ENCODE data around the gene WNK2.
"Not testable (repeated sequence)": the region's sequence is repeated elsewhere in the genome, so short reads cannot be mapped to it uniquely, and the experiment has no call there.

WNK2 gene

GRCh38 chr9:93336720-93337119 is 152.8 kb downstream of the WNK2 start:
- no peak for DNase-seq (ENCODE audit: low read depth)

DNA sequence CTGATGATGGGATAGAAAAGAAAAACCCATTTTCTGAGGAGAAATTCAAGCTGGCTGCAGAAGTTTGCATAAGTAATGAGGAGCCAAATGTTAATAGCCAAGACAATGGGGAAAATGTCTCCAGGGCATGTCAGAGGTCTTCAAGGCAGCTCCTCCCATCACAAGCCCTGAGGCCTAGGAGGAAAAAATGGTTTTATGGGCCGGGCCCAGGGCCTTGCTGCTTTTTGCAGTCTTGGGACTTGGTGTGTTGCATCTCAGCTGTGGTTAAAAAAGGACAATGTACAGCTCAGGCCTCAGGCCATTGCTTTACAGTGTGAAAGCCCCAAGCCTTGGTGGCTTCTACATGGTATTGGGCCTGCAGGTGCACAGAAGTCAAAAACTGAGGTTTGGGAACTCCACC is 154.3 kb downstream of the WNK2 start:
- DNase-seq (ENCODE audit: low read depth): not testable (repeated sequence)

DNA sequence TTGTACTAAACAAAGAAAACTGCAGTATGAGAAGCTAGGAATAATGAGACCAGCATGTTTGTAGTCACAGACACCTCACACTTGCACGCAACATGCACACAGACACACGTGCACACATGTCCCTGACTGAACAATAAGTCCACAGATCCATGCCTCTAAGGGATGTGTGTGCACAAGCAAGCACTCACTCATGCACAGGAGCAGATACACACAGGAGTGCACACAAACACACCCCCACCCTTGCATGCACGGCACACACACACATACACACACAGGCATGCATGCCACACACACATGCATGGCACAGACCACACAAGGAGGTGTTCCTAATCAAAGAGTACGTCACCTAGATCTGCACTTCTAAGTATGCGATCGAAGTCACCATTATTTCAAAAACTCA is 156.2 kb downstream of the WNK2 start:
- DNase-seq (ENCODE audit: low read depth): no peak

GRCh38 chr9:93341820-93342219 is 157.9 kb downstream of the WNK2 start:
- DNase-seq (ENCODE audit: low read depth): not testable (repeated sequence)

DNA sequence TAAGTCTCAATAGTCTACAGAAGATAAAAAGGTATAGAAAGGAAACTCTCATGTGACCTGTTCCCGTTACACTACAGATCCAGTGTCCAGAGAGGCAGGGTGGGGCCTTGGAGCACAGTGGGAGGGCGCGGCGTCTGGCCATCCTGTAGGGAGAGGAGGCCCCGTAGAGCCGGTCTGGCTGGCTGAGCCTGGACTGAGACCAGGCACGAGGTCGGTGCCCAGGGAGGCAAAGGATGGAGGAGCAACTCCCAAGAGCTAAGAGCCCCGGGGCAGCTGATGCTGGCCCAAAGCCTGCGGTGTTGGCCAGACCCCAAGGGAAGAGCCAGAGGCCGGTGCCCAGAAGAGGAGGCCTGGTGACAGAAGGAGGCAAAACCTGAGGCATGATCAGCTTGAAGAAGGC is 158.5 kb downstream of the WNK2 start:
- DNase-seq (ENCODE audit: low read depth): not testable (repeated sequence)

- no peak for DNase-seq (ENCODE audit: low read depth)
These were observed 159.7 kb downstream of the WNK2 start for GRCh38 chr9:93343663-93344062.

- no peak for DNase-seq (ENCODE audit: low read depth)
These were observed 161.8 kb downstream of the WNK2 start for GRCh38 chr9:93345643-93346230.

GRCh38 chr9:93346231-93347112 is 162.5 kb downstream of the WNK2 start:
- no peak for DNase-seq (ENCODE audit: low read depth)

DNA sequence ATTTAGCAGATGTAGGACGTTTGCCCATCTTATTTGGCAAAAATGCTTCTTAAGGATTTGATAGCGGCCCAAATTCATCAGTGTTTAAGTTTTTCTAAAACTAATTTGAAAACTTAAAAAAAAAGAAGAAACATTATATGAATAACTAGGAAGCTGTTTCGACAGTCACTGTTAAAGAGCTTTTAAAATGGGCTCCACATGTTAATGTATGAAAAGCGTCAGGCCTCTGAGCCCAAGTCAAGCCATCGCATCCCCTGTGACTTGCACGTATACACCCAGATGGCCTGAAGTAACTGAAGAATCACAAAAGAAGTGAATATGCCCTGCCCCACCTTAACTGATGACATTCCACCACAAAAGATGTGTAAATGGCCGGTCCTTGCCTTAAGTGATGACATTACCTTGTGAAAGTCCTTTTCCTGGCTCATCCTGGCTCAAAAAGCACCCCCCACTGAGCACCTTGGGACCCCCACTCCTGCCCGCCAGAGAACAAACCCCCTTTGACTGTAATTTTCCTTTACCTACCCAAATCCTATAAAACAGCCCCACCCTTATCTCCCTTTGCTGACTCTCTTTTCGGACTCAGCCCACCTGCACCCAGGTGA is 163.5 kb downstream of the WNK2 start:
- DNase-seq (ENCODE audit: low read depth): not testable (repeated sequence)

DNA sequence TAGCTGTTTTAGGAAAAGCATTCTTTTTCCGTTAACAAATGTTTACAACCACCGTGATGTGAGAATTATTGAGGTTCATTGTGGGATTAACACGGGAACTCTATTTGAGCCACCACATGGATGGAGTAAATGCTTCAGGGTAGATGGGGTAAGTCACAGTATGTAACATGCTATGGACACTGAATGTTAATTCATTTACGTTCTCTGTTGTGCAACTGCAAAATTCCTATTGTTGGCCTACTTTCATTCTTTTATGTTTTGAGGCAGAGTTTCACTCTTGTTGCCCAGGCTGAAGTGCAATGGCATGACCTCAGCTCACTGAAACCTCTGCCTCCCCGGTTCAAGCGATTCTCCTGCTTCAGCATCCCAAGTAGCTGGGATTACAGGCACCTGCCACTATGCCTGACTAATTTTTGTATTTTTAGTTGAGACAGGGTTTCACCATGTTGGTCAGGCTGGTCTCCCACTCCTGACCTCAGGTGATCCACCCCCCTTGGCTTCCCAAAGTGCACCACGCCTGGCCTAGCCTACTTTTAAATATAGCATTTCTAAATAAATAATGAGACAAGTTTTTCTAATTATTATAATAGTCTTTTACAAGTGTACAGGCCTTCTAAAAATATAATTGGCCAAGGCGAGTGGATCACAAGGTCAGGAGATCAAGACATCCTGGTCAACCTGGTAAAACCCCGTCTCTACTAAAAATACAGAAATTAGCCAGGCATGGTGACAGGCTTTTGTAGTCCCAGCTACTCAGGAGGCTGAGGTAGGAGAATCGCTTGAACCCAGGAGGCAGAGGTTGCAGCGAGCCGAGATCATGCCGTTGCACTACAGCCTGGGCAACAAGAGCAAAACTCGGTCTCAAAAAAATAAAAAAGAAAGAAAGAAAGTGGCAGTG is 169.7 kb downstream of the WNK2 start:
- DNase-seq (ENCODE audit: low read depth): not testable (repeated sequence)

DNA sequence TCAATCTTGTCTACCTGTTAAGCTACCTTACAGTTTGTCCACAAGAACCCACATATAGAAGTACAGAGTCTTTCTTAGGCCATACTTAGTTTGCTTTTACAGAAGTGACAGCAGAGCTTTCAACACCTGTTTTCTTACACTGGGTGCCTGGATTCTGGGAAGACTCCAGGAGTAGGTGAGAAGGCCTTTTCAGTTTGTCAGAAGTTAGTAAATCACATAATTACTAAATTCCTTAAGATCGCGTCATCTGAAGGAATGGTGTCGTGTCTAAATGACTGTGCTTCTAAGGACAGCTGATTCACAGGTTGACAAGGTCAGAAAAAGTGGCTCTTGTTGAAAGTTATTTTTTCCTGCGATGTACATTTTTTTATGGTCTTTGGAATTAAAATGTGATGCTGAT is 170.5 kb downstream of the WNK2 start:
- no peak for DNase-seq (ENCODE audit: low read depth)

DNA sequence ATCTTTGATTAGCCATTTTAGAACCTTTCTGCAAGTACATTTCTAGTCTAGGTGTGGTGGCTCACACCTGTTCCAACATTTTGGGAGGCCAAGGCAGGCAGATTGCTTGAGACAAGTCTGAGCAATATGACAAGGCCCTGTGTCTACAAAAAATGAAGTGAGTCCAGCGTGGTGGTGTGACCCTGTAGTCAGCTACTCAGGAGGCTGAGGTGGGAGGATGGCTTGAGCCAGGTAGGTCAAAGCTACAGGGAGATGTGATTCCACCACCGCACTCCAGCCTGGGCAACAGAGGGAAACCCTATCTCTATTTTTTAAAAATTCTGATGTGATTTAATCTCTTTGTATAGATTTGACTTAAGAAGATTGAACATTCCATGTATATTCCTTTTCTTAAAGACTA is 171.9 kb downstream of the WNK2 start:
- DNase-seq (ENCODE audit: low read depth): no peak

- DNase-seq (ENCODE audit: low read depth): no peak
These were observed 173.7 kb downstream of the WNK2 start for GRCh38 chr9:93357649-93358048.

- not testable (repeated sequence) for DNase-seq (ENCODE audit: low read depth)
These were observed 176.0 kb downstream of the WNK2 start for GRCh38 chr9:93359907-93360306.

GRCh38 chr9:93361995-93362394 is 178.1 kb downstream of the WNK2 start:
- DNase-seq (ENCODE audit: low read depth): no peak

GRCh38 chr9:93364734-93365426 is 180.9 kb downstream of the WNK2 start:
- no peak for DNase-seq (ENCODE audit: low read depth)

DNA sequence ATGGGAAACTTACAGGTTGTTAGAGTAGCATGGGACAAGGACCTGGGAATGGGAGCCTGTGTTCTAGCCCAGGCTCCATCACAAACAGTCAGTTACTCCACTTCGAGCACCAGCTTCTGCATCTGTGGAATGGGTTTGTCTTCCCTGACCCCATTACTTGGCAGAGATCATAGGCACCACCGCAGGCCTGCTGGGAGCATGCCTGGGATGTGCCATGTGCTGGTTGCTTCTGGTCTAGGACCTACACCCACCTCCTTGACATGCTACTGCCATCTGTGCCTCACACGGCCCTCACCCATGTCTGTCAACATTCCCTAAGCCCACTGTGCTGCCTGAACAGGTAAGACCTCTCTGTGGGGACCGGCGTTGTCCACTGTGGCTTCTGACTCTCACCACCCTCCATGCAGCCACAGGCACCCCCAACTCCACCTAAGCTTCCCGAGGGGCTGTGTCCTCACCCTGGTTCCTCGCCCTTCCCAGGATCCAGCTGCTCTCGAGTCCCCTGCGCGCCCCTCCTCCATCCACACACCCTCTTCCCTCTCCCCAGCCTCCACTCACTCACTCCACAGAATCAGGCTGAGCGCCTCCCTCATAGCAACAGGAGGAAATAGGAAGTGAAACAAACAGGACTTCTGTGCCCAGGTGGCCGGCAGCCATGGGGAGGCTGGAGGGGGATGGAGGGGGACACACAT is 181.6 kb downstream of the WNK2 start:
- DNase-seq (ENCODE audit: low read depth): no peak

GRCh38 chr9:93366119-93366447 is 182.1 kb downstream of the WNK2 start:
- DNase-seq (ENCODE audit: low read depth): no peak

DNA sequence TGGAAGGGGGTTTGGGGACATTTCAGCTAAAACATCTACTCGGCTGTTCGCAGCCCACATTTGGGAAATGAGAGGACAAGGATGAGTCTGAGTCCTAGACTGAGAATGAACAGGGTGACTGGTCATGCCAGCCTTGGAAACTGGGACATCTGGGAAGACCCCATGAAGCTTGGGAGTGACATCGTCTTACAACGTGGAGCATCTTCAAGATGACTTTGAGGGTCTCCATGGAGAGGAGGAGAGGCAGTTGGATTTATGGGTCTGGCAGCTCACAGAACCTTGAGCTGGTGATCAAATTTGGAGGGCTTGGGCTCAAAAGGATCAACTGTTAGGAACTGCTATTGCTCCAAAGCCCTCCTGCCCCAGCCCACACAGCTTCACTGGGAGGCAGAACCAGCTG is 182.5 kb downstream of the WNK2 start:
- not testable (repeated sequence) for DNase-seq (ENCODE audit: low read depth)

- no peak for DNase-seq (ENCODE audit: low read depth)
These were observed 184.5 kb downstream of the WNK2 start for GRCh38 chr9:93368437-93368836.

GRCh38 chr9:93369686-93370085 is 185.7 kb downstream of the WNK2 start:
- DNase-seq (ENCODE audit: low read depth): no peak

Data from T follicular helper cell (primary cell).